Measurements from ENCODE around the gene HIF1A. TPM values are rescaled to one million over a fixed set of nuclear protein-coding genes. Genes with fewer than 3 reads are reported as not detected.

HIF1A gene
- total and polyA plus RNA-seq, 2 of the 13 experiments (the other 11 are each of a cell fraction or from before 2014, with no cell fraction given) = 41.0 to 126 TPM

- TF ChIP-seq ZNF503 (CRISPR knock-in tag; IDR thresholded peaks at IDR 0.05) = no peak; the same call in 1 of the 2 replicates
- no peak for TF ChIP-seq TBP (CRISPR knock-in tag; IDR thresholded peaks at IDR 0.05)
- no peak for TF ChIP-seq ZNF567 (CRISPR knock-in tag; IDR thresholded peaks at IDR 0.05; ENCODE audit: borderline replicate concordance)
- TF ChIP-seq HOXA3 (CRISPR knock-in tag; IDR thresholded peaks at IDR 0.05) = peak; percentile 91
- no peak for TF ChIP-seq RBM22 (optimal IDR thresholded peaks at IDR 0.05; ENCODE audit: low read length)
- no peak for TF ChIP-seq NFE2L1 (CRISPR knock-in tag; IDR thresholded peaks at IDR 0.05; ENCODE audit: borderline replicate concordance)
- TF ChIP-seq MAZ (IDR thresholded peaks at IDR 0.05; ENCODE audit: borderline replicate concordance, low read depth, low read length) = peak; percentile 73
- TF ChIP-seq MAZ (CRISPR knock-in tag; IDR thresholded peaks at IDR 0.05; ENCODE audit: low read depth) = peak; percentile 41; the same call in 1 of the 2 replicates
- TF ChIP-seq KMT2A (CRISPR knock-in tag; IDR thresholded peaks at IDR 0.05) = peak; percentile 80; the same call in 1 of the 2 replicates
- TF ChIP-seq SMARCC2 (IDR thresholded peaks at IDR 0.05) = no peak
- TF ChIP-seq ZNF460 (CRISPR knock-in tag; IDR thresholded peaks at IDR 0.05; ENCODE audit: borderline replicate concordance) = no peak
- TF ChIP-seq ETV5 (CRISPR knock-in tag; IDR thresholded peaks at IDR 0.05; ENCODE audit: borderline replicate concordance) = peak; percentile 24; the same call in 1 of the 2 replicates
- TF ChIP-seq IKZF4 (CRISPR knock-in tag; IDR thresholded peaks at IDR 0.05; ENCODE audit: borderline replicate concordance, low read depth, not compliant biosample characterization) = peak; percentile 13
- no peak; the same call in 1 of the 2 replicates for TF ChIP-seq XBP1 (CRISPR knock-in tag; IDR thresholded peaks at IDR 0.05)
- no peak; the same call in 1 of the 2 replicates for TF ChIP-seq ETS1 (CRISPR knock-in tag; IDR thresholded peaks at IDR 0.05)
- TF ChIP-seq ZNF780A (CRISPR knock-in tag; IDR thresholded peaks at IDR 0.05) = no peak
- TF ChIP-seq ZBTB20 (CRISPR knock-in tag; IDR thresholded peaks at IDR 0.05; ENCODE audit: borderline replicate concordance, low read depth) = no peak
- TF ChIP-seq ZBTB39 (CRISPR knock-in tag; IDR thresholded peaks at IDR 0.05) = no peak
- 0 out of 2 replicates have a peak, but pooled peaks have one; percentile 52 for TF ChIP-seq PAX8 (CRISPR knock-in tag; IDR thresholded peaks at IDR 0.05; ENCODE audit: borderline replicate concordance)
- TF ChIP-seq GATAD2A (CRISPR knock-in tag; IDR thresholded peaks at IDR 0.05) = peak; percentile 65
- 0 out of 2 replicates have a peak, but pooled peaks have one; percentile 1 for TF ChIP-seq ZNF34 (CRISPR knock-in tag; IDR thresholded peaks at IDR 0.05; ENCODE audit: borderline replicate concordance)
- peak; percentile 71; the same call in 1 of the 2 replicates for TF ChIP-seq SOX5 (CRISPR knock-in tag; IDR thresholded peaks at IDR 0.05; ENCODE audit: borderline replicate concordance)
- TF ChIP-seq PRMT3 (CRISPR knock-in tag; IDR thresholded peaks at IDR 0.05; ENCODE audit: borderline replicate concordance, low read depth) = no peak; the same call in 1 of the 2 replicates
- TF ChIP-seq ZNF615 (CRISPR knock-in tag; IDR thresholded peaks at IDR 0.05; ENCODE audit: borderline replicate concordance) = no peak
- no peak; the same call in 1 of the 2 replicates for TF ChIP-seq EHMT2 (IDR thresholded peaks at IDR 0.05; ENCODE audit: borderline replicate concordance, low read depth, low read length)
Measured at GRCh38 chr14:61694830-61695694, at the start of gene HIF1A (continued).

Measured in HepG2 (cell line).